Stimulated activated CD4-positive, alpha-beta T cell treated with anti-CD3 and anti-CD28 coated beads, Interleukin-1b, Interleukin-23, amount 100 ng/mL, for 24 hours (primary cell): ENCODE measurements around the gene KCNIP4.

Experiments used
- DNase-seq, 4 experiments: peaks; one replicate each; pipeline ENCODE4 v3.0.0-alpha.2; 2020; ENCODE audit warnings: low read depth in 4 of 4, low spot score in 1 of 4

The KCNIP4 gene

GRCh38 chr4:21856301-21856700, 92.3 kb downstream of the KCNIP4 start:
- no peak for DNase-seq

- DNase-seq = no peak
These were observed 99.5 kb downstream of the KCNIP4 start for GRCh38 chr4:21849077-21849476.

GRCh38 chr4:21848021-21848420, 100.6 kb downstream of the KCNIP4 start:
- DNase-seq = no peak

GRCh38 chr4:21845663-21846062, 102.9 kb downstream of the KCNIP4 start:
- no peak for DNase-seq

- DNase-seq = no peak
These were observed 112.9 kb downstream of the KCNIP4 start for GRCh38 chr4:21835712-21836111.

GRCh38 chr4:21830272-21830671, 118.3 kb downstream of the KCNIP4 start:
- no peak for DNase-seq

GRCh38 chr4:21827575-21827974, 121.0 kb downstream of the KCNIP4 start:
- no peak for DNase-seq

- DNase-seq = no peak
These were observed 122.5 kb downstream of the KCNIP4 start for GRCh38 chr4:21826071-21826470.

- no peak for DNase-seq
These were observed 129.5 kb downstream of the KCNIP4 start for GRCh38 chr4:21819086-21819485.

GRCh38 chr4:21815651-21816377, 132.8 kb downstream of the KCNIP4 start:
- DNase-seq = no peak

- no peak for DNase-seq
These were observed 137.0 kb downstream of the KCNIP4 start for GRCh38 chr4:21811565-21811964.

- no peak for DNase-seq
These were observed 141.6 kb downstream of the KCNIP4 start for GRCh38 chr4:21806991-21807390.

GRCh38 chr4:21802406-21802805, 146.2 kb downstream of the KCNIP4 start:
- DNase-seq = no peak

- DNase-seq = no peak
These were observed 146.7 kb downstream of the KCNIP4 start for GRCh38 chr4:21801661-21802385.

GRCh38 chr4:21795091-21795490, 153.5 kb downstream of the KCNIP4 start:
- no peak for DNase-seq

GRCh38 chr4:21792736-21793135, 155.8 kb downstream of the KCNIP4 start:
- DNase-seq = no peak

- DNase-seq = no peak
These were observed 158.0 kb downstream of the KCNIP4 start for GRCh38 chr4:21790438-21791029.

- DNase-seq = no peak
These were observed 168.4 kb downstream of the KCNIP4 start for GRCh38 chr4:21780148-21780547.

GRCh38 chr4:21778702-21779101, 169.9 kb downstream of the KCNIP4 start:
- no peak for DNase-seq

GRCh38 chr4:21775703-21776102, 172.9 kb downstream of the KCNIP4 start:
- no peak for DNase-seq

- DNase-seq = no peak
These were observed 179.0 kb downstream of the KCNIP4 start for GRCh38 chr4:21769404-21770147.
